Fibroblast of lung (primary cell): ENCODE data around the gene ARHGEF25. TPM values are rescaled to one million over a fixed set of nuclear protein-coding genes. Genes with fewer than 3 reads are reported as not detected.

Experiments used
- DNase-seq, 2 donors: peaks; one replicate each; pipeline versions ENCODE4 v3.0.0 to v3.0.0-alpha.2; 2010; ENCODE audit warnings: low read depth in 2 of 2
- H2AFZ ChIP-seq: 2 replicates; pipeline ENCODE4 v1.5.1; 2012; ENCODE audit warnings: low read length, control low read depth, inconsistent platforms
- H3K27ac ChIP-seq: 2 replicates; pipeline ENCODE4 v1.5.1; 2011; ENCODE audit warnings: low read length, control low read depth; ENCODE audit not compliant: insufficient read depth
- H3K27me3 ChIP-seq: 2 replicates; pipeline ENCODE4 v1.5.1; 2011; ENCODE audit warnings: mild to moderate bottlenecking, low read length; ENCODE audit not compliant: control insufficient read depth, insufficient read depth
- H3K36me3 ChIP-seq: 2 replicates; pipeline ENCODE4 v1.5.1; 2011; ENCODE audit warnings: low read length; ENCODE audit not compliant: control insufficient read depth, insufficient read depth
- H3K4me1 ChIP-seq: 2 replicates; pipeline ENCODE4 v1.5.1; 2011; ENCODE audit warnings: low read length; ENCODE audit not compliant: control insufficient read depth, insufficient read depth; ENCODE audit errors: extremely low read depth
- H3K4me2 ChIP-seq: 2 replicates; pipeline ENCODE4 v1.5.1; 2011; ENCODE audit warnings: low read length, control low read depth; ENCODE audit not compliant: insufficient read depth; ENCODE audit errors: extremely low read depth
- H3K4me3 ChIP-seq, 4 experiments: fragments of 200-600 bp in 1 of 4; sonication (generic) in 1 of 4; replicated peaks in 1 of 4; 2 replicates each; pipeline ENCODE4 v1.5.1; 2011 to 2016; ENCODE audit warnings: low read length in 4 of 4, low read depth in 3 of 4, mild to moderate bottlenecking in 3 of 4, control low read depth in 2 of 4, inconsistent platforms in 1 of 4, mixed read lengths in 1 of 4; ENCODE audit not compliant: insufficient read depth in 1 of 4; ENCODE audit errors: control extremely low read depth in 1 of 4
- H3K79me2 ChIP-seq: 2 replicates; pipeline ENCODE4 v1.5.1; 2012; ENCODE audit warnings: mild to moderate bottlenecking, low read length, inconsistent platforms; ENCODE audit not compliant: control insufficient read depth, insufficient read depth
- H3K9ac ChIP-seq: 2 replicates; pipeline ENCODE4 v1.5.1; 2011; ENCODE audit warnings: mild to moderate bottlenecking, low read length, control low read depth; ENCODE audit not compliant: insufficient read depth
- H3K9me3 ChIP-seq: 2 replicates; pipeline ENCODE4 v1.5.1; 2012; ENCODE audit warnings: low read depth, low read length; ENCODE audit not compliant: control insufficient read depth, insufficient read depth
- H4K20me1 ChIP-seq: 2 replicates; pipeline ENCODE4 v1.5.1; 2011; ENCODE audit warnings: low read length; ENCODE audit not compliant: control insufficient read depth, insufficient read depth; ENCODE audit errors: extremely low read depth
- EZH2 ChIP-seq: IDR thresholded peaks from 2 replicates; pipeline ENCODE4 v1.5.1; 2012; ENCODE audit warnings: low read length, control low read depth, mild to moderate bottlenecking; ENCODE audit errors: missing control alignments
- polyA plus RNA-seq, 2 donors: library from polyadenylated mRNA; depleted of rRNA in 1 of 2; stranded (reverse) in 1 of 2; unstranded in 1 of 2; fragments of >200 nt; gene quantifications; 2 replicates each; pipeline ENCODE4 v1.2.1, GENCODE V29; 2011 to 2012; ENCODE audit warnings: missing spikeins in 1 of 2
- total RNA-seq: library from RNA; depleted of rRNA; stranded (reverse); fragments of >200 nt; gene quantifications from 2 replicates; pipeline ENCODE4 v1.2.1, GENCODE V29; 2014
- TF ChIP-seq, protein P1 (sequence below), 2 donors: IDR thresholded peaks in 1 of 2; conservative IDR thresholded peaks in 1 of 2; 1 replicate in 1 of 2; 2 replicates in 1 of 2; pipeline ENCODE4 v1.5.1; 2011 to 2012; ENCODE audit warnings: low read length in 2 of 2, control low read depth in 1 of 2, inconsistent platforms in 1 of 2, low read depth in 1 of 2, mild to moderate bottlenecking in 1 of 2

Gene ARHGEF25
- total and polyA plus RNA-seq, 2 donors (not counting 1 experiment from before 2014, with no cell fraction given) = 15.7 to 40.0 TPM

GRCh38 chr12:57582440-57582839 lies 28.8 kb upstream of the ARHGEF25 start:
- H3K27me3 ChIP-seq = peaks cover 4% of the 10 kb centered on the region
- H3K9ac ChIP-seq = no peak overlapping the region
- H4K20me1 ChIP-seq = no peaks in the 10 kb centered on the region
- no peaks in the 10 kb centered on the region for H3K4me1 ChIP-seq
- H2AFZ ChIP-seq = no peak overlapping the region
- H3K36me3 ChIP-seq = no peaks in the 10 kb centered on the region
- DNase-seq = no peak
- no peaks in the 10 kb centered on the region for H3K9me3 ChIP-seq
- no peak overlapping the region for H3K4me2 ChIP-seq
- no peak overlapping the region for H3K4me3 ChIP-seq
- no peak for TF ChIP-seq EZH2
- TF ChIP-seq, protein P1, sequence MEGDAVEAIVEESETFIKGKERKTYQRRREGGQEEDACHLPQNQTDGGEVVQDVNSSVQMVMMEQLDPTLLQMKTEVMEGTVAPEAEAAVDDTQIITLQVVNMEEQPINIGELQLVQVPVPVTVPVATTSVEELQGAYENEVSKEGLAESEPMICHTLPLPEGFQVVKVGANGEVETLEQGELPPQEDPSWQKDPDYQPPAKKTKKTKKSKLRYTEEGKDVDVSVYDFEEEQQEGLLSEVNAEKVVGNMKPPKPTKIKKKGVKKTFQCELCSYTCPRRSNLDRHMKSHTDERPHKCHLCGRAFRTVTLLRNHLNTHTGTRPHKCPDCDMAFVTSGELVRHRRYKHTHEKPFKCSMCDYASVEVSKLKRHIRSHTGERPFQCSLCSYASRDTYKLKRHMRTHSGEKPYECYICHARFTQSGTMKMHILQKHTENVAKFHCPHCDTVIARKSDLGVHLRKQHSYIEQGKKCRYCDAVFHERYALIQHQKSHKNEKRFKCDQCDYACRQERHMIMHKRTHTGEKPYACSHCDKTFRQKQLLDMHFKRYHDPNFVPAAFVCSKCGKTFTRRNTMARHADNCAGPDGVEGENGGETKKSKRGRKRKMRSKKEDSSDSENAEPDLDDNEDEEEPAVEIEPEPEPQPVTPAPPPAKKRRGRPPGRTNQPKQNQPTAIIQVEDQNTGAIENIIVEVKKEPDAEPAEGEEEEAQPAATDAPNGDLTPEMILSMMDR (conservative IDR thresholded peaks at IDR 0.05 in 1 of 2, IDR thresholded peaks at IDR 0.05 in 1 of 2; ENCODE audit: low read depth in 1 of 2, low read length in 2 of 2) = no peak
- no peak overlapping the region for H3K27ac ChIP-seq
- no peaks in the 10 kb centered on the region for H3K79me2 ChIP-seq

DNA sequence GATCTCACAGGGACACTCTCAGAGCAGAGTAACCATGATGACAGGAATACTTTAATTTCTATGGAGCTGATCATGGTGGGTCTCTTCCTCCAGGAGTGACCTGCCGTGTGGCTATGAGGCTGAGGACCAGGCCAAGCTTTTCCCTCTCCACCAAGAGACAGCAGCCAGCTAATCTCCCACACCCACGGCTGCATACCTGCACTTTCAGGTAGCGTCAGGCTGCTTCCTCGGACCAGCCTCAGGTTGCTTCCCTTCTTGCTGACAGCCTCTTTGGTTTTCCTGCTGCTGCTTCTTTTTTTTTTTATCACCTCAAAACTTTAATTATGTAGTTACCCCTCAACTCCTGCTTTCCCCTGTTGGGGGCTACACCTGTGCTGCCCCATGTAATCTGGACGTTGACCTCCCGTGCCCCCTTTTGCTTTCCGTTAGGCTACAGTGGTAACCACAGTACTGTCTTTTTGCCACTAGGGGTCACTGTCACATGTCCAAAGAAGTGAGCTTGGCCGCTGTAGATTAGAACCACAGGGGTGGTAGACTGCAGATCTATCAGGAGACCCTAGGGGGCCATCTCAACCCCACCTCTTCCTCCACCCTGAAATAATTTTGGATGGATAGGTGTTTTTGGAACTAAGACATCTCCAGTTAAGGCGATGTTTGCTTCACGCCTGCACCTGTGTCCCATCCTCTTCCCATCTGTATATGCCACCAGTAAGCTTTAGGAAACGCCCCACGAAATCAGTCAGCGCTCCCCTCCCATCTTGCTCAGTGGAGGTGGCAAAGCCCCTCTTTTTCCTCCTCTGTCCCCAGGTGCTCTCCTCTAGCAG lies 28.0 kb upstream of the ARHGEF25 start:
- Histone ChIP-seq H2AFZ (no peak overlapping the region), H3K4me1 (no peaks in the 10 kb centered on the region), H3K4me2 (no peak overlapping the region), H3K4me3 (no peak overlapping the region), H3K27me3 (peaks cover 4% of the 10 kb centered on the region), H3K27ac (no peak overlapping the region), H3K79me2 (no peaks in the 10 kb centered on the region), H3K36me3 (no peaks in the 10 kb centered on the region), H3K9me3 (no peaks in the 10 kb centered on the region), H4K20me1 (no peaks in the 10 kb centered on the region), H3K9ac (no peak overlapping the region)
- peak; percentile 68 to 87 for DNase-seq
- TF ChIP-seq, protein P1 (conservative IDR thresholded peaks at IDR 0.05 in 1 of 2, IDR thresholded peaks at IDR 0.05 in 1 of 2; ENCODE audit: low read depth in 1 of 2, low read length in 2 of 2) = peak; percentile 81 to 89
- TF ChIP-seq EZH2 = no peak

- Histone ChIP-seq H3K79me2 (no peaks in the 10 kb centered on the region), H3K4me3 (no peak overlapping the region), H4K20me1 (no peaks in the 10 kb centered on the region), H3K4me1 (no peaks in the 10 kb centered on the region), H3K27ac (no peak overlapping the region), H3K9ac (no peak overlapping the region), H3K9me3 (no peaks in the 10 kb centered on the region), H3K4me2 (no peak overlapping the region), H3K36me3 (no peaks in the 10 kb centered on the region), H2AFZ (no peak overlapping the region), H3K27me3 (peaks cover 4% of the 10 kb centered on the region)
- no peak for DNase-seq
- TF ChIP-seq, protein P1 (conservative IDR thresholded peaks at IDR 0.05 in 1 of 2, IDR thresholded peaks at IDR 0.05 in 1 of 2; ENCODE audit: low read depth in 1 of 2, low read length in 2 of 2) = no peak
- TF ChIP-seq EZH2 = no peak
These were observed 27.2 kb upstream of the ARHGEF25 start for GRCh38 chr12:57584050-57584449.
